K562 (cell line): ENCODE results near the gene CEL. TPM values are rescaled to one million over a fixed set of nuclear protein-coding genes. Genes with fewer than 3 reads are reported as not detected.

ENCODE experiments used
- ATAC-seq: fragments of 200-7000 bp; cut with Tn5 transposase; 3 replicates; pipeline ENCODE4 v1.9.1; 2020; ENCODE audit warnings: moderate library complexity
- BruUV-seq: library from RNA; stranded (reverse); fragments of 400-500 nt; replicated peaks from 2 replicates; lab custom pipeline; 2021; lab: Mats Ljungman, UMichigan
- CTCF ChIA-PET: fragments of 300-600 bp; formaldehyde crosslinking; extraction: SDS; loops from one replicate; lab custom pipeline; 2021; ENCODE audit warnings: low intra/inter-chr PET ratio; lab: Yijun Ruan, JAX
- POLR2A ChIA-PET: fragments of 300-600, 350-650 bp; sonication (Branson Sonifier 250); formaldehyde crosslinking; extraction: SDS; loops from one replicate; lab custom pipeline; 2021; ENCODE audit warnings: antibody characterized with exemption, inconsistent platforms; lab: Yijun Ruan, JAX
- DNase-seq, 4 experiments: peaks; one replicate each; pipeline versions ENCODE4 v3.0.0 to v3.0.0-alpha.2; 2011 to 2018; ENCODE audit warnings: low spot score in 3 of 4, mixed read lengths in 3 of 4; ENCODE audit errors: extremely low read depth in 1 of 4
- FAIRE-seq: peaks from 2 replicates; lab custom pipeline; 2011; peaks lifted over from hg19 to GRCh38; lab: Jason Lieb, UNC
- H2AFZ ChIP-seq: 2 replicates; pipeline ENCODE4 v1.6.0; 2011; ENCODE audit warnings: low read depth, low read length, control low read depth, inconsistent platforms
- H3K27ac ChIP-seq: fragments of 200-600 bp; 3 replicates; pipeline ENCODE4 v1.8.0; 2011; ENCODE audit warnings: low read depth, mild to moderate bottlenecking, control low read depth, inconsistent platforms, low read length, moderate library complexity, mixed read lengths; ENCODE audit errors: extremely low read depth
- H3K27me3 ChIP-seq, 2 experiments: fragments of 300-600 bp in 1 of 2; 2 replicates in 1 of 2; 3 replicates in 1 of 2; pipeline versions ENCODE4 v1.6.0 to v1.8.0; 2011; ENCODE audit warnings: inconsistent platforms in 2 of 2, low read length in 2 of 2, mild to moderate bottlenecking in 1 of 2, mixed read lengths in 1 of 2, moderate library complexity in 1 of 2; ENCODE audit not compliant: control insufficient read depth in 2 of 2, insufficient read depth in 2 of 2
- H3K36me3 ChIP-seq: fragments of 300-600 bp; 3 replicates; pipeline ENCODE4 v1.8.0; 2011; ENCODE audit warnings: mild to moderate bottlenecking, low read length, inconsistent platforms; ENCODE audit not compliant: control insufficient read depth, insufficient read depth
- H3K4me1 ChIP-seq, 2 experiments: fragments of 200-600 bp in 1 of 2; replicated peaks in 1 of 2; 2 replicates in 1 of 2; 3 replicates in 1 of 2; pipeline versions ENCODE4 v1.5.1 to v1.8.0; 2011; ENCODE audit warnings: inconsistent platforms in 2 of 2, low read length in 2 of 2, mild to moderate bottlenecking in 1 of 2, mixed read lengths in 1 of 2, moderate library complexity in 1 of 2; ENCODE audit not compliant: control insufficient read depth in 2 of 2, insufficient read depth in 2 of 2
- H3K4me2 ChIP-seq: 2 replicates; pipeline ENCODE4 v1.6.1; 2011; ENCODE audit warnings: low read length, control low read depth, inconsistent platforms, mixed read lengths; ENCODE audit not compliant: insufficient read depth
- H3K4me3 ChIP-seq: fragments of 200-600 bp; sonication (generic), shearing (Covaris generic); 2 replicates; pipeline ENCODE4 v1.5.1; 2016; ENCODE audit warnings: control low read depth, inconsistent platforms
- H3K79me2 ChIP-seq: fragments of 200-600 bp; 3 replicates; pipeline ENCODE4 v1.8.0; 2011; ENCODE audit warnings: low read length, inconsistent platforms; ENCODE audit not compliant: control insufficient read depth, insufficient read depth
- H3K9ac ChIP-seq, 2 experiments: 2 replicates each; pipeline versions ENCODE4 v1.6.0 to v1.6.1; 2011; ENCODE audit warnings: low read depth in 2 of 2, low read length in 2 of 2, control low read depth in 1 of 2, inconsistent platforms in 1 of 2, mild to moderate bottlenecking in 1 of 2, mixed read lengths in 1 of 2; ENCODE audit not compliant: insufficient read depth in 1 of 2
- H3K9me1 ChIP-seq: one replicate; pipeline ENCODE4 v1.6.0; 2011; ENCODE audit warnings: inconsistent platforms, mild to moderate bottlenecking, low read length, moderate library complexity; ENCODE audit not compliant: control insufficient read depth, insufficient read depth
- H3K9me3 ChIP-seq: replicated peaks from 2 replicates; pipeline ENCODE4 v1.5.1; 2011; ENCODE audit warnings: low read depth, low read length, inconsistent platforms; ENCODE audit not compliant: control insufficient read depth, insufficient read depth
- H4K20me1 ChIP-seq: replicated peaks from 2 replicates; pipeline ENCODE4 v1.6.1; 2011; ENCODE audit warnings: low read length, inconsistent platforms, mixed read lengths; ENCODE audit not compliant: control insufficient read depth, insufficient read depth
- POLR2G ChIP-seq: fragments of 200-400 bp; formaldehyde crosslinking; IDR thresholded peaks from 2 replicates; pipeline ENCODE4 v1.6.1; 2017; ENCODE audit warnings: low read depth, mild to moderate bottlenecking, antibody characterized with exemption, low read length, moderate library complexity
- ZBTB7A ChIP-seq: IDR thresholded peaks from 2 replicates; pipeline ENCODE4 v1.6.1; 2011; ENCODE audit warnings: low read depth, mild to moderate bottlenecking, low read length, moderate library complexity, borderline replicate concordance; ENCODE audit not compliant: control insufficient read depth
- WGBS: fragments of 100-300 bp; shearing (Covaris generic); methylation state at CpG from one replicate; pipeline ENCODE4 v1.1.6; 2016; ENCODE audit warnings: low coverage, mixed read lengths; ENCODE audit not compliant: insufficient coverage; ENCODE audit errors: missing lambda C conversion rate; 5-methylcytosine and 5-hydroxymethylcytosine counted together
- in situ Hi-C: fragments of 300-500 bp; cut with MboI; formaldehyde crosslinking; loops from 4 replicates; pipeline ENCODE4 v1.15.0; 2018; ENCODE audit warnings: inconsistent platforms, mixed read lengths
- intact Hi-C: fragments of 100-400 bp; cut with micrococcal nuclease; formaldehyde crosslinking; loops from 2 replicates; pipeline ENCODE4 v1.14.2; 2022
- polyA plus RNA-seq, 8 experiments: library from polyadenylated mRNA; depleted of rRNA in 4 of 8; stranded (reverse) in 5 of 8; unstranded in 3 of 8; fragments of >200 nt; fragmentation: Nextera tagmentation in 2 of 8; fragmentation: Illumina TruSeq in 1 of 8; extraction: Ambion mirVana in 2 of 8; extraction: Trizol in 1 of 8; gene quantifications; 2 replicates each; pipeline versions ENCODE4 v1.2.1 to v1.2.3, GENCODE V29; 2011 to 2014; ENCODE audit warnings: inconsistent platforms in 1 of 8, missing spikeins in 1 of 8
- total RNA-seq, 7 experiments: library from RNA; depleted of rRNA in 6 of 7; stranded (reverse); fragments of >200 nt in 6 of 7; fragmentation: Illumina TruSeq in 2 of 7; extraction: Trizol in 2 of 7; gene quantifications; 2 replicates each; pipeline versions ENCODE4 v1.2.1 to v1.2.3, GENCODE V29; 2011 to 2021; ENCODE audit warnings: low replicate concordance in 1 of 7
- TF ChIP-seq, protein P1 (sequence below): fragments of 250-450 bp; sonication (Bioruptor Pico); IDR thresholded peaks from 2 replicates; pipeline ENCODE4 v1.4.0; 2020; ENCODE audit warnings: mild to moderate bottlenecking
- TF ChIP-seq, protein P2 (sequence below): fragments of 450-650 bp; IDR thresholded peaks from 2 replicates; pipeline ENCODE4 v1.6.1; 2016
- TF ChIP-seq, protein P3 (sequence below): fragments of 200-800 bp; sonication (Bioruptor generic); IDR thresholded peaks from 2 replicates; pipeline ENCODE4 v1.6.1; 2017; ENCODE audit warnings: missing genetic modification characterization, missing compliant biosample characterization

CEL gene
- total and polyA plus RNA-seq, 9 of the 15 experiments (the other 6 are each of a cell fraction or from before 2014, with no cell fraction given) = 0.09 to 3.0 (median 0.51) TPM; not detected in 2

DNA sequence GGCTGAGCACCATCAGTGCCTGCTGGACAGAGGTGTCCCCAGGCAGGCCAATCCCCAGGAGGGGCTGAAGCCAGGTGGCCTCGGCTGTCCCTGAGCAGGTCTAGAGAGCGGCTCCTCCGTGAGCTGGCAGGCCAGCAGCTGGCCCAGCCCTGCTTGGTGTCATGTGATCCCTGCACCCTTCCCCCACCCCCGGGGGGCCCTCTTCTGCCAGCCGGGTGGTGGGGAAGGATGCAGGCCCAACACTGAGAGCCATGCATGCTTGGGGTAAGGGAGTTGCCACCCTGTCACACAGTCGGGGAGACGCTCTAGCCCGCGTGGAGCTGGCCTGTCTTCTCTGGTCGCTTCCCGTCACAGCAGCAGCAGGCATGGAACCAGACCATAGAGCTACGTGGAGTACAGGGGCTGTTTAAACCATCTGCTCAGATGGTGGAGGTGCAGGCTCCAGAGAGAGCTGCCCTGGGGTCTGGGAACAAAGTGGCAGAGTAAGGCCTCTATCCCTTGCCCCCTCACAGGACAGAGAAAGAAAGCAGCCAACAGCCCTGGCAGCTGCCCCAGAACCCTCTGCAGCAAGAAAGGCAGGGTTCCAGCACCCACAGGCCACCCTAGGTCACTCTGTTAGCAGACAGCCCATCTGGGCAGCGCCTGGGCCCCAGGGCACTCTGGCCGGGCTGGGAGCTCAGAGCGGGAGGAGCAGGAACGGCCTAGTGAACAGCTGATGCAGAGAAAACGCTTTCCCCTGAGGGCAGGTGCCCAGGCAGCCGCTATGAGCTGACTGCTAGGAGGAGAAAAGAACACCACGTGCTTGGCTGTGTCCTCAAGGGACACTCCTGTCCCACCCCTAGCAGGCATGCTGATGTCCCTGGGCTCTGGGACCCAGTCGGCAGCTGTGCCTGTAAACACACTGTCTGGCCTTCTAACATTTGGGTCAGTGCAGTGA is 52.4 kb downstream of the CEL start (continued):
- TF ChIP-seq, protein P1, sequence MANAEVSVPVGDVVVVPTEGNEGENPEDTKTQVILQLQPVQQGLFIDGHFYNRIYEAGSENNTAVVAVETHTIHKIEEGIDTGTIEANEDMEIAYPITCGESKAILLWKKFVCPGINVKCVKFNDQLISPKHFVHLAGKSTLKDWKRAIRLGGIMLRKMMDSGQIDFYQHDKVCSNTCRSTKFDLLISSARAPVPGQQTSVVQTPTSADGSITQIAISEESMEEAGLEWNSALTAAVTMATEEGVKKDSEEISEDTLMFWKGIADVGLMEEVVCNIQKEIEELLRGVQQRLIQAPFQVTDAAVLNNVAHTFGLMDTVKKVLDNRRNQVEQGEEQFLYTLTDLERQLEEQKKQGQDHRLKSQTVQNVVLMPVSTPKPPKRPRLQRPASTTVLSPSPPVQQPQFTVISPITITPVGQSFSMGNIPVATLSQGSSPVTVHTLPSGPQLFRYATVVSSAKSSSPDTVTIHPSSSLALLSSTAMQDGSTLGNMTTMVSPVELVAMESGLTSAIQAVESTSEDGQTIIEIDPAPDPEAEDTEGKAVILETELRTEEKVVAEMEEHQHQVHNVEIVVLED (CRISPR knock-in tag) = no peak

DNA sequence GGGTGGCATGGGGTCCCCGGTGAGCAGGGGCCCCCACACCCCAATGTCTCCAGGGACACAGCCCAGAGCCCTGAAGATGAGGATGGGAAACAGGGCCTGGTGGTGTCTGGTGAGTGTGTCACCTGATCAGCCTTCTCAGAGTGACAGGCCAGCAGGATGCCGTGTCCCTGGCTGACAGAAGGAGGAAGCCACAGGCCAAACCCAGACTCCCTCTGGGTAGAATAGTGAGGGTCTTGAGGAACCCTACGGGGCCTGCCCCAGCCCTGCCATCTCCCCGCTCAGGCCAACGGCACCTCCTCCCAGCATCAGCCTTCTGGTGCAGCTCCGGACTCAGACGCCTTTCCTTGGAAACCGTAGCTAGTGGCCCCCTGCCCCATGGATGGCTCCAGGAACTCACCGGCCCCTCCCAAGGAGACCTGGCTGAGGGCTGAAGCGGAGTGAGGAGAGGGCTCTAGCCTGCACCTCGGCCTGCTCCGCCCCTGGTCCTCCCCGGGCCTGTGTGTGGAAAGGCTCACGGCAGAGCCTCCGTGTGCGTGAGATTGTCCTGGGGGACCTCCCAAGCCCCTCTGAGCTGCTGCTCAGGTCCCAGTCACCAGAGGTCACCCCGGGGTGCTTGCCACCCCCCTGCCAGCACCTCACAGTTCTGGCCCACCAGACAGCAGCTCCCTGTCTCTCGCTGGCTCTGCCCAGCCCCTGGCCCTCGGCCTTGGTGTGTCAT is 53.3 kb downstream of the CEL start:
- WGBS = 87% methylated on average over 17 of the region's 19 CpGs
- DNase-seq = no peak
- no TSS peak for BruUV-seq
- POLR2A ChIA-PET = interaction anchor here (0.6 to 1.7 kb wide), 8 partner anchors 9 to 269 kb away, joined by 3 to 7 read pairs (median 4); partner anchors contain the start of gene GTF3C5
- TF ChIP-seq, protein P2, sequence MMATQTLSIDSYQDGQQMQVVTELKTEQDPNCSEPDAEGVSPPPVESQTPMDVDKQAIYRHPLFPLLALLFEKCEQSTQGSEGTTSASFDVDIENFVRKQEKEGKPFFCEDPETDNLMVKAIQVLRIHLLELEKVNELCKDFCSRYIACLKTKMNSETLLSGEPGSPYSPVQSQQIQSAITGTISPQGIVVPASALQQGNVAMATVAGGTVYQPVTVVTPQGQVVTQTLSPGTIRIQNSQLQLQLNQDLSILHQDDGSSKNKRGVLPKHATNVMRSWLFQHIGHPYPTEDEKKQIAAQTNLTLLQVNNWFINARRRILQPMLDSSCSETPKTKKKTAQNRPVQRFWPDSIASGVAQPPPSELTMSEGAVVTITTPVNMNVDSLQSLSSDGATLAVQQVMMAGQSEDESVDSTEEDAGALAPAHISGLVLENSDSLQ = peak; percentile 79
- TF ChIP-seq POLR2G = peak; percentile 37; the same call in 1 of the 2 replicates
- TF ChIP-seq, protein P3, sequence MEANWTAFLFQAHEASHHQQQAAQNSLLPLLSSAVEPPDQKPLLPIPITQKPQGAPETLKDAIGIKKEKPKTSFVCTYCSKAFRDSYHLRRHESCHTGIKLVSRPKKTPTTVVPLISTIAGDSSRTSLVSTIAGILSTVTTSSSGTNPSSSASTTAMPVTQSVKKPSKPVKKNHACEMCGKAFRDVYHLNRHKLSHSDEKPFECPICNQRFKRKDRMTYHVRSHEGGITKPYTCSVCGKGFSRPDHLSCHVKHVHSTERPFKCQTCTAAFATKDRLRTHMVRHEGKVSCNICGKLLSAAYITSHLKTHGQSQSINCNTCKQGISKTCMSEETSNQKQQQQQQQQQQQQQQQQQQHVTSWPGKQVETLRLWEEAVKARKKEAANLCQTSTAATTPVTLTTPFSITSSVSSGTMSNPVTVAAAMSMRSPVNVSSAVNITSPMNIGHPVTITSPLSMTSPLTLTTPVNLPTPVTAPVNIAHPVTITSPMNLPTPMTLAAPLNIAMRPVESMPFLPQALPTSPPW (CRISPR knock-in tag) = no peak
- no peak for TF ChIP-seq ZBTB7A
- TF ChIP-seq, all 486 proteins: peak for 2
- intact Hi-C loops = no loop called here
- H3K4me3 ChIP-seq = no peak overlapping the region
- H3K9me1 ChIP-seq = no peaks in the 10 kb centered on the region
- peaks cover 20% of the 10 kb centered on the region for H4K20me1 ChIP-seq
- H3K4me1 ChIP-seq = peaks cover 34 to 81% of the 10 kb centered on the region in 2 experiments
- peaks cover 81% of the 10 kb centered on the region for H3K79me2 ChIP-seq
- peaks cover 45% of the 10 kb centered on the region; the same call in 2 of the 3 replicates for H3K36me3 ChIP-seq
- 0 out of 3 replicates have a peak overlapping the region, but pooled peaks have one; percentile 3 for H3K27ac ChIP-seq
- CTCF ChIA-PET = no interaction called here
- ATAC-seq (no peak), FAIRE-seq (no peak)
- in situ Hi-C loops = no loop called here
- no peaks in the 10 kb centered on the region for H3K9me3 ChIP-seq
- H3K4me2 ChIP-seq = no peak overlapping the region
- H3K27me3 ChIP-seq = no peaks in the 10 kb centered on the region
- peak overlapping the region in 1 of 2 experiments; percentile 85; a peak in 3 of 4 replicates for H3K9ac ChIP-seq
- H2AFZ ChIP-seq = no peak overlapping the region
